Glomerular endothelial cell (primary cell): Measurements from ENCODE around the gene DIO2. TPM values are rescaled to one million over a fixed set of nuclear protein-coding genes. Genes with fewer than 3 reads are reported as not detected.

Experiments
- DNase-seq: peaks from one replicate; pipeline ENCODE4 v3.0.0-alpha.2; 2011; ENCODE audit warnings: low read depth, low spot score; ENCODE audit errors: extremely low read depth
- total RNA-seq: library from RNA; depleted of rRNA; stranded (reverse); fragments of >200 nt; gene quantifications from 2 replicates; pipeline ENCODE4 v1.2.3, GENCODE V29; 2015

The DIO2 gene
- total RNA-seq: 0.12 TPM in 1 of 2 replicates, not detected in the other

DNA sequence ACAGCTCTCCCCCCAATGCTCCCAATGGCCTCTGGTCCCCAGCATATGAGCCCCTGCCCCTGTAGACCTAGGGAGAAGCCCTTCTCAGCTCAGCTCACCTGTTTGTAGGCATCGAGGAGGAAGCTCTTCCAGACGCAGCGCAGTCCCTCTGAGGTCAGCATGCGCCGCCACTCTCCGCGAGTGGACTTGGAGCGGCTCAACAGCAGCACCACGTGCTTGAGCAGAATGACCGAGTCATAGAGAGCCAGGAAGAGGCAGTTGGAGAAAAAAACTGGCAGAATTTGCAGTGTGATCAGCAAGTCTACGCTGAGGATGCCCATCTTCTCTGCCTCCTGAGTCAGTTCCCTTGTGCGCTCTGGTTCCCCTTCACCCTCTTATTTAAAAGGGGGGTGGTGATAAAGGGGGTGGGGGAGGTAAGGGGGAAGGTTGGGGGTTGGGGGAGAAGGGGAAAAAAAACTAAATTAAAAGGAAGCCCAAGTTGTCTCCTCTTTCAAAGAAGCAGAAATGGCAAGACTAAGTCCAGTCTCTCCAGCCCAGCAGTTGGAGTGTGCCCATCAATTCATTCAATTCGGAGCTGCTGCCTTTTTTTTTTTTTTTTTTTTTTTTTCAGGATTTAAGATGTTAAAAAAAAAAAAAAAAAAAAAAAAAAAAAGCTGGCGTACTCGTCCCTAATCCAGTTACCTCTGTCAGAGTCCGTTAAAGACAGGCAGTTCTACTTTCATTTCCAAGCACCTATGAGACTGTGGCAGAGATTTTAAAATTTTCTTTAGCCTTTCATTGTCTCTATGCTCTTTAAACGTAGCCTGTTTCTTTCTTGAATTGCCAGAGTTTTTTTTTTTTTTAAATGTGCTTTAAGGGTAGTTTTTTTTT lies at the start of gene DIO2:
Gene DIO2 (minus strand): TSS at position 352 of the 870 bp plus-strand sequence. CDS start 32 bp downstream, at position 320.
- DNase-seq: no peak

DNA sequence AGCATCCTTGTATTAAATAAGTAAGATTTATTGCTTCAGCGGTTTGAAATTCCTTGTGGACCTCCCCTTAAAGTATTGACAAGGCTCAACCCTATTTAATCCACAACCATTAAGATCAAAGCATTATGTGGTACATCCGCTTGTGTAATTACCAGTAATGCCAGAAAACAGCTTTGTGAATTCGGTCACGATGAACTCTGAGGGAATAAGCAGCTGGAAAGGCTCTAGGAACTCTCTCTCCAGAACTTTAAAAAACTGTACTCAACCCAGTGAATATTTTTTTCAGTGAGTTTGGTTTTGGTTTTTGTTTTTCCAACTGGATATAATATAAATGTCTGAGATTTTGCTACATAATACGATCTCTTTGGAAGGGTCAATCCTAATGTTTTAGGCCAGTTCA lies 49.3 kb upstream of the DIO2 start:
- DNase-seq: no peak

DNA sequence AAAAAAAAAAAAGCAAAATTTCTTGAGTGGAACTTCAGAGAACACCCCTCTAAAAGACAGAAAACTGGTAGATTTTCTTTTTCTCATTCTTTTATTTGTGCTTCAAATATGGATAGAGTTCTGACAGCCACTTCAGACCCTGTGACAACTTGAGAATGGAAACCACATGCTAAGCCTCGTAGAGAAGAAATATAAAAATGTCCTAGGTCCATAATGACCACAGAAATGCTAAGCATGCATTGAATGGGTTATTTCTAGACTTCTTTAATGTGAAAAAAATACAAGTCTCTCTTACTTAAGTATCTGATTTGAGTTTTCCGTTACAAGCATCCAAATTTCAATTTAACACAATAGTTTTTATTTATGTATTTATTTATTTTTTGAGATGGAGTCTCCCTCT lies 28.3 kb upstream of the DIO2 start:
- DNase-seq: no peak

DNA sequence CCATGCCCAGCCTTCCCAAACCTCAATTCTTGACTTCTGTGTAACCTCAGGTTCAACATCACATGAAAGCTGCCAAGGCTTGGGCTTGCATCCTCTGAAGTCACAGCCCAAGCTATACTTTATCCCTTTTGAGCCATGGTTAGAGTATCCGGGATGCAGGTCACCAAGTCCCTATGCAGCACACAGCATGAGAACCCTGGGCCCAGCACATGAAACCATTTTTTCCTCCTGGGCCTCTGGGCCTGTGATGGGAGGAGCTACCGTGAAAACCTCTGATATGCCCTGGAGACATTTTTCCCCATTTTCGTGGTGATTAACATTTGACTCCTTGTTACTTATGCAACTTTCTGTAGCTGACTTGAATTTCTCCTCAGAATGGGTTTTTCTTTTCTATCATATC lies 25.8 kb upstream of the DIO2 start:
- no peak for DNase-seq

DNA sequence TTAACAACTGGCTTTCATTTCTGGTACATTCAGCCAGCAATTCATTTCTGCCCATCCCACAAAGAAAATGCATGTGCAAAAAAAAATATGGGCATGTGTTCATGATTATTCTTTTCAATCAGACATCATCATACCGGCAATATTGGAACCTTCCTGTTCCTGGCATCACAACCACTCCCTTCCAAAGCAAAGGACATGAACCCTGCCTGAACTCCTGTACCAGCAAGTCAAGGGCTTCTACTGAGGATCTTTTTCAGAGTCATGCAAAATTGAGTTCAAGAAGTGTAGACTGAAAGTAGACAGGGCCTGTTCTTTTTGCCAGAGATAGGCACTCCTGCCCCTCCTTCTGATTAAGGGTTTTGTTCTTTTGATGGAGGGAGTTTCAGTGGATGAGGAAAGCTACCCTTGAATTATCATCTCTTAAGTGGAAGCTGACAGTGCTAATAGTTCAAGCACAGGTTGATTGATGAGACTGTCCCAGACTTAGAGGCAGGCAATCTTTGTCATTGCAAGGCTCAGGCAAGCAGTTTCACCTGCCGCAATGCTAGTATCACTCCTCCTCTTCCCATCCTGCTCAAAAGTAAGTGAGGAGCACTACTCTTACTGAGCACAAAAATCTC lies 22.3 kb upstream of the DIO2 start:
- DNase-seq: no peak

DNA sequence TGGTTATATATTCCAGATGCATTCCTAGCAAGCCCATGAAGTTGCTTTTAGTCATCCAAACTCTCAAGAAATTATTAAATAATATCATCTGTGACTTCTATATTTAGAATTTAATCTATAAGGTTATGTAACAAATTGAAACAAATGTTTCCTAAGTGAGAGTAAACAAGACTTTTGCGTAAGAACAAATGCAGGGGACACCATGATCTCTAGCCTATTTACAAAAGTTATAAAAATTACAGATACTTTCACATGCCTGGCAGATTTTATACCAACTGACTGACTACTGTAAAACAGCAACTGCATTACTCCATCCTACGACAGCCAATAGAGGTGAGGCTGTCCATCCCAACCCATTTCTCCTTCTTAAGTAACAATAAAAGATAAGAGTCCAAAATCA lies 20.4 kb upstream of the DIO2 start:
- no peak for DNase-seq

DNA sequence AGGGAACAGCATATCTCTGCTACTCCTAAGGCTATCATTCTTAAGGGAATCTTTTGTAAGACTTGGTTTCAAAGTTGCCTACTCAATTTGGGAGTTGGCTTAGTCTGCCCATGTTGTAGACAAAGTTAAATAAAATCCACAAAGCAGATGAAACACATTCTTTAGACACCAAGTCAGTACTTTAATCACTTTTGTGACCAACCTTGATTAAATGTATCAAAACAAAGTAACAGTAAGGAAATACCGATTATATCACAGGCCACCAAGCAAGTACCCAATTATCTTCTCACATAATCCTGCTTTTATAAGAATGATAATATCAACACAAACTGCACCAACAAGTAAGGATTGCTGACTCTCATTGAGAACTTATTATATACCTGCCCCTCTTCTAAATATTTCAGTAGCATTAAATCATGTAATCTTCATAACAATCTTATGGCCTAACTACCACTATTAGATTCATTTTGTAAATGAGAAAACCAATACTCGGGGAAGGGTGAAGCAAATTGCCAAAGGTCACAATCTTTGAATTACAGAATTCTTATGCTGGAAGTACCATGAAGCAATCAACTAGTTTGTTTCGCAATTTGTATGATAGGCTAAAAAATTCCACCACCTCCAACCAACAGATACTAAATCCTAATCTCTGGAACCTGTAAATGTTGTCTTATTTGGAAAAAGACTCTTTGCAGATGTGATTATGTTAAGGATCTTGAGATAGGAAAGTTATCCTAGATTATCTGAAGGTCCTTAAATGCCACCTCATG lies 12.6 kb upstream of the DIO2 start:
- no peak for DNase-seq

DNA sequence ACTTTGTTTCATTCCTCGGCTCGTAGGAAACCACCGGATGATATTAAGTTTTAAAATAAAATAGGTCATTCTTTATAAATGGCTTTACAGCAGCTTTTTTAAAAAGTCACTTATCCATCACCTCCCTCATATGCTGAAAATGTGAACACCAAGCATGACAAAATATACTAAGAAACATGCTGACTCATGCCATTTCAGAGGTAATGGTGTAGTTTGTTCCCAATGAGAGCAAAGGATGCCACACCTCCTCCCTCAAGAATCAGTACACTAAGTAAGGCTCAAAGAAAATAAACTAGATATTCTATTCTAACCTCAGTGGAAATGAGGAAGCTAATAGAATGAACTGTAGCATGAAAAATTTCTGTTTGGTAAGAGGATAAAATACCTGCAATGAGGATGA lies 5.5 kb upstream of the DIO2 start:
- no peak for DNase-seq

DNA sequence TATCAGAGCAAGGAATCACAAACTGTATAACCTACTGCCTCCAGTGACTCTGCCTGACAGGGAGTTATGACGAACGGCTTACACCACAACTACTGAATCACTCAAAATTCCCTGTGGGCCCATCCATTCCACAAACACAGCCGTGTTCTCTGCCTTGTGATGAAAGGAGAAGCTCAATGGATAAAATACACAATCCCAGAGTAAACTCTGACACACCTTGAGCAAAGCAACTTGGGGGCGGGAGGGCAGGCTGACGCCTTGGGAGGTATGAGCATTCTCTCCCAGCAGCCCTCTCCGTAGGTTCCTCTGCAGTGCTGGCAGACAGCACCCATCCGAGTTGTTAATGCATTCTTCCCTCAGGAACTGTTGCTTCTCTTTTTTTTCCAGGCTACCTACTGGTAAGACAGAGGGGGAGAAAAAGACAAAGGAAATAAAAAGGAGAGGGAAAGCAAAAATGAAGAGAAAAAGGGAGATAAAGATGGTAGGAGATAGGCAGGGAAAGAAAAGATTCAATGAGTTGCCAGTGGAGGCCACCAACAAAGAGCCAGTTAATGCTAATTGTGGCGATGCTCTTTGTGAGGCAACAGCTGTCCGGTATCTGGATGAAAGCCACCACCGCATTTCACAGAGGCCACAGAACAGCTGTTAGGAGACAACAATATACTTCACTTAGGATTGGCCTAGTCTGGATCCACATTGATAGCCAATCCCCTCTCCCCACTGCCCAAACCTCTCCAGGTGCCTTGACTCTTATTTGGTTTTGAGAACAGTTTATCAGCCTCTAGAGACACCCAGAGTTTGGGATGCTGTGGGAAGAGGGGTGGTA lies 4.7 kb upstream of the DIO2 start:
- no peak for DNase-seq

DNA sequence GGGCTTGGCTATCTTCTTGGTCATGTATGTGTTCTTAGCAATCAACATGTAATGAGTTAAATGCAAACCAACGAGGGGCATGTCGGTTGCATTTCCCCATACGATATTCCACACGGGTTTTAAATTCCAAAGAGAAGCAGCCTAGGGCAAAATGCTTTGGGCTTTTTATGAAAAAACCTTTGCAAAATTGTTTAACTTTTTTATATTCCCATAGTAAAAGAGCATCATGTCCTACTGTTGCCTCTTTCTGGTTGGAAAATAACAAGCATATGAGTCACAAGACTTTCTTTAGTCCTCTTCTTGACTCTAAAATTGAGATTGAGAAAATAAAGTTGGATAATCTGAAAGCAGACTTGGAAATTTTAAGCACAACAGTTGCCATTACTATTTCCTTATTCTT lies 3.8 kb upstream of the DIO2 start:
- no peak for DNase-seq

DNA sequence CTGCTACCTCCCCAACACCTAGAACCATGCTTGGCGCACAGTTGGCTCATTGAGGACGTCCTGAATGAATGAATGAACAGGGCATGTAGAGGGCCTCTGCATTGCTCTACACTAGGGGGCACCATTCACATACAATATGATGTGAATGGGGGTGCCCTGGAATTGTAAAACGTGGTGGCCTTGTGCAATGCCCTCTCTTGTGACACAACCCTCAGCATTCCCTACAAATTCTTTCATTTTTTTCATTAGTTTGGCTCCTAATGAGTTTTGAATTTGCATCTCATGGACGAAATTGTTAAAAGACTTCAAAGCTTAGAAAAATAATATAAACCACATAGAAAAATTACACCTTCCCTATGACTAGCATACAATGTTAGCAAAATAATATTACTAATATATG lies 2.3 kb upstream of the DIO2 start:
- no peak for DNase-seq

DNA sequence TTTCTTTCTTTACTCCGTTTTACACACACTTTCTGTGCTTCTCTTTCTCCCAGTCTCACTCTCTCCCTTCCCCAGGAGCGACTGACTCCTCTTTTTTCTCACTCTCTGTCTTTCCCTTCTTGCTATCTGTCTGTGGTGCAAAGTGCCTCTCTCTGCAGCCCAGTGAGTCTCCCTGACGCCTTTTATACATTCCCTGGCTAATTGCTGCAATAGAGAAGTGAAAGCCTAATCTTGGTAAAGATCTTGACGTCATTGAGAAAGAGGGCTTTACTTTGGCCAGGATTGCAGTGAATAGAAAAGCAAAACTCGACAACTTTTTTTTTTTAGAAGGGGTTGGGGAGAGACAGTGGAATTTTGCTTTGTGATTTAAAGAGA lies 706 bp upstream of the DIO2 start:
- DNase-seq: no peak

DNA sequence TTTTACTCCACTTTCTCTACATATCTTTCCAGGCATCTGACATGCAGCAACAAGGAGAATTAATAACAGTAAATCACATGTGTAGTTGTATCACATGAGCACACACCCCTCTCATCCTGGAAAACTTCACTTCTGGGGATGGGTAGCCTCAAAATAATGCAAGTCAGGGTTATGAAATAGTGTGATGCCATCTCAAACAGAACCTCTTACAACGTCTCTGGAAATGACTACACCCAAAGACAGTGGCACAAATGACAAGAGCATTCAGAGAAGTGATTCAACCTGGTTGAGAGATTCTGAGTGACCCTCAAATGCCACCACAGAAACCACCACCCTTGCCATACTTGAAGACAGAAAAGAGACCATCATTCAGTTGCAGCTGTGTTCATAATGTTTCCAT lies 2.8 kb downstream of the DIO2 start:
- no peak for DNase-seq

DNA sequence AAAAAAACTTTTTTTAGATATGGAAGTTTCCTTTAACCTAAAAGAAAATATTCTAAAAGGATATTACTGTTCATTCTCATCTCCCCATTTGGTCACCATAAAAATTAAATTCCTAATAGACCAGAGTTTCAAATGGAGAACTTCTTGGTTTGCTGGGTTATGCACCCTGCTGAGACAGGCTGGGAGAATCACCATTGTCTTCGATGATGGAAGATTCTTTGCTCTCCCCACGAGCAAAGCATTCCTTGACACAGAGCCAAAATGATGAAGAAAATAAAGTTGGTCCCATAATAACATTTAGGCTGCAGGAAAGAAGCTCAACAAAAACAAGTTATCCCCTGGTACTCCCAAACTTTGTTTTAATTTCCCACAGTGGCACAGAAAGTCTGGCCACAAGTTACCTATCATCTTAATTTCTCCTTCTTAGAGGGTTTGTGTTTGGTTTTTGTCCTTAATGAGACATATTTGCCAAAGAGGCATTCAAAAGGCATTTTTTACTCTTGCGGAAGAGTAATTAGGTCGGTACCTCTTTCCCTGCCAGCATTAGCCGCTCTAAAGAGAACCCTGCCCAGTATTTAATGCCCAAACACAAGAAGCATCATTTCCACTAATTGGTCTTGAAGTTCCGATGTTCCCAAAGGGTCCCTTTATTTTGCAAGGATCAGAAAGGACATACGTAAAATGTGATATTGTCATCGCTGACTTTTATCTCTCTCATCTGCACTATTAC lies 4.8 kb downstream of the DIO2 start:
- no peak for DNase-seq

DNA sequence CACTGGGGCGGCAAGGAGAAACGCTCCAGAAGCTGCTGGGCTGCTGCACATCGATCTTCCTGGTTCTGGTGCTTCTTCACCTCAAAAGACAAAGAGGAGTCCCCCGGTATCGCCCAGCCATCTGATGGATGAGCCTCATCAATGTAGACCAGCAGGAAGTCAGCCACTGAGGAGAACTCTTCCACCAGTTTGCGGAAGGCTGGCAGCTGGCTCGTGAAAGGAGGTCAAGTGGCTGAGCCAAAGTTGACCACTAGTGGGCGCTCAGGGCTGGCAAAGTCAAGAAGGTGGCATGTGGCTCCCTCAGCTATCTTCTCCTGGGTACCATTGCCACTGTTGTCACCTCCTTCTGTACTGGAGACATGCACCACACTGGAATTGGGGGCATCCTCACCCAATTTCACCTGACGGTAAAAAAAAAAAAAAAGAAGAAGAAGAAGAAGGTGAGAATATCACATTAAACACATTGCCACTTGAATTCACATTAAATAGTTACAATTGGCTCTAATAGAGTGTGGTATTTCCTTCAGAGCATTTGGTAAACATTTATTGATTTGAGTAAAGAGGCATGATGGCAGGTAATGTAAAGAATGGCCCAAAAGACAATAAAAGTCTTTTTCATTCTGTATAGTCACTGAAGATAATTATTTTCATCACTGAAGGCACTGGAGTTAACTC lies 8.3 kb downstream of the DIO2 start:
- DNase-seq: no peak

DNA sequence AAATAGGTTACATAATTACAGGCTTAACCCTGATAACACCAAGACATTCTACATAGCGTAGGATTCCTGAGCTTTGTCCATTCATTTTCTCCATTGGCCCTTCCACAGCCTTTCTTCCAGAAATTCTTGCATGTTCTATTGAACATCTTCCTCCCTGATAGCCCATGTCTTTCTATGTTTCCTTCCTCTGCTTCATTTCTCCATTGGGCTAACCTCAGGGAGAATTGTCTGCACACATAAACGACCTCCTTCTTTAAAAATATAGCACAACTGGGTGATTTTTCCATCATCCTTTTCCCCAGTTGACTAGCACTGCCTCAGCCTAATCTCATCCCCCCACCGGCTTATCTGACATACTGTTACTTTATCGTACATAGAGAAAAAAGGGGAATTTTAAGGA lies 11.2 kb downstream of the DIO2 start:
- DNase-seq: no peak

DNA sequence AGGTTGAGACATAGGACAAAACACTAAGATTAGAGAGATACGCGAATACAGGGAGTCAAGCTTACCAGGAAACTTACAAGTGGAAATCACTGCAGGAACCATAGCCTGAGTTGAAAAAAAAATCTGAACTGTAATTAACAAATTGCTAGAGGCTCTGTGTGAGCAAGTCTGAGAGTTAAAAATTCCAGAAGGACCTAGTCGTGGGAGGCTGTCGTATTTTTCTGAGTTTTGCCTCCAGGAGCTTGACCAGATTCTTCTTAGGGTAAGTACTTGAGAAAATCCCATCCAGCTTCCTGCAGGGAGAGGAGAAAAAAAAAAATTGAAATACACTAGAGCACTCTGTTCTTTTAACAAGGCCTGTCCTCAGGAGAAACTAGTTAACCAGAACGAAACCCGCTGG lies 22.7 kb downstream of the DIO2 start:
- no peak for DNase-seq

DNA sequence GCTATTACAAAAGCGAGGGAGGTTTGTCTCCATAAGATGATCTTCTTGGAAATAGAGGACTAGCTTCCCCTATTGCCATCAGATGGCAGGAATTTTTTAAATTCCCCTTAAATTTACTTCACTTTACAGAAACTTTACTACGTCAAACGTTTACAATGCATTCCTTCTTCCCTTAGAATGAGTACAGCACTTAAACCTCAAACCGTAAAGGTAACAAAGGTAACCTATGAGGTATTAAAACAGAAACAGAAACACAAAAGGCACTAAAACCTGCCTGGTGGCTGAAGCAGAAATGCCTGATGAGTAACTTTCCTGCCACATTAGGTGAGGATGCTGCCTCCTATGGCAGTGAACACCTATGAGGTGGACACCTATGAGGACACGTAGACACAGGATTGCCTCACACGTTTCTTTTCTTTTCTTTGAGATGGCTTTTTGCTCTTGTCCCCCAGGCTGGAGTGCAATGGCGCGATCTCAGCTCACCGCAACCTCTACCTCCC lies 25.0 kb downstream of the DIO2 start:
- DNase-seq: no peak

DNA sequence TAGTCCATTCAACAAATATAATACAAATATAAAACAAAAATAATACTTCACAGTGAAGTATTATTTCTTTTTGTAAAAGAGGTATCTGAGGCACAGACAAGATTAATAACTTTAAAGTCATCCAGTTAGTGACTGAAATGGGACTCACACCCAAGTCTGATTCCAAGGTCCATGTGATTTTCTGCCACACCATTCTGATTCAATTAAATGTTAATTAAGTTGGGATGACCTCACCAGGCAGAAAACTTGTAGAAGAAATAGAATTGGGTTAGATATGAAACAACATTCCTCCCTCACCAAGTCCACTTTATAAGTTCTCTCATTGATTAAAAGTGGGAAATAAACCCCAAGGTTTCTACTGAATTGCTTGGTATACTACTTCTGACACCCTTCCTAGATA lies 34.4 kb downstream of the DIO2 start:
- DNase-seq: no peak
